Body of pancreas (tissue), 4 donors: ENCODE measurements around the gene USH2A.

Experiments used
- POLR2A ChIP-seq, 3 donors: fragments of 450-650 bp; IDR thresholded peaks; one replicate each; pipeline ENCODE4 v1.6.1; 2016; ENCODE audit warnings: antibody characterized with exemption in 3 of 3, mild to moderate bottlenecking in 2 of 3
- TF ChIP-seq, protein P1 (sequence below), 7 experiments: fragments of 450-650 bp in 4 of 7; fragments of 200-600 bp in 3 of 7; sonication (generic) in 3 of 7; IDR thresholded peaks; one replicate each; pipeline ENCODE4 v1.5.1; 2016 to 2019; ENCODE audit warnings: antibody characterized with exemption in 7 of 7

- TF ChIP-seq POLR2A (IDR thresholded peaks at IDR 0.05): no peak
- TF ChIP-seq, protein P1, sequence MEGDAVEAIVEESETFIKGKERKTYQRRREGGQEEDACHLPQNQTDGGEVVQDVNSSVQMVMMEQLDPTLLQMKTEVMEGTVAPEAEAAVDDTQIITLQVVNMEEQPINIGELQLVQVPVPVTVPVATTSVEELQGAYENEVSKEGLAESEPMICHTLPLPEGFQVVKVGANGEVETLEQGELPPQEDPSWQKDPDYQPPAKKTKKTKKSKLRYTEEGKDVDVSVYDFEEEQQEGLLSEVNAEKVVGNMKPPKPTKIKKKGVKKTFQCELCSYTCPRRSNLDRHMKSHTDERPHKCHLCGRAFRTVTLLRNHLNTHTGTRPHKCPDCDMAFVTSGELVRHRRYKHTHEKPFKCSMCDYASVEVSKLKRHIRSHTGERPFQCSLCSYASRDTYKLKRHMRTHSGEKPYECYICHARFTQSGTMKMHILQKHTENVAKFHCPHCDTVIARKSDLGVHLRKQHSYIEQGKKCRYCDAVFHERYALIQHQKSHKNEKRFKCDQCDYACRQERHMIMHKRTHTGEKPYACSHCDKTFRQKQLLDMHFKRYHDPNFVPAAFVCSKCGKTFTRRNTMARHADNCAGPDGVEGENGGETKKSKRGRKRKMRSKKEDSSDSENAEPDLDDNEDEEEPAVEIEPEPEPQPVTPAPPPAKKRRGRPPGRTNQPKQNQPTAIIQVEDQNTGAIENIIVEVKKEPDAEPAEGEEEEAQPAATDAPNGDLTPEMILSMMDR (IDR thresholded peaks at IDR 0.05): no peak
Observed at GRCh38 chr1:216123446-216124191, 299.6 kb downstream of the USH2A start.
